ENCODE measurements around the gene ALOX5.

ALOX5 gene

GRCh38 chr10:45428611-45429510 is 54.8 kb downstream of the ALOX5 start:
- no peak overlapping the region for H3K4me3 ChIP-seq (ENCODE audit: low read depth, low read length)
- DNase-seq (ENCODE audit: low read depth): no peak
- no peak for TF ChIP-seq CTCF (IDR thresholded peaks at IDR 0.05; ENCODE audit: control insufficient read depth, extremely low read depth, insufficient read depth)

GRCh38 chr10:45429790-45430189 is 55.8 kb downstream of the ALOX5 start:
- DNase-seq (ENCODE audit: low read depth): no peak
- no peak overlapping the region for H3K4me3 ChIP-seq (ENCODE audit: low read depth, low read length)
- no peak for TF ChIP-seq CTCF (IDR thresholded peaks at IDR 0.05; ENCODE audit: control insufficient read depth, extremely low read depth, insufficient read depth)

- H3K4me3 ChIP-seq (ENCODE audit: low read depth, low read length): no peak overlapping the region
- no peak for DNase-seq (ENCODE audit: low read depth)
- no peak for TF ChIP-seq CTCF (IDR thresholded peaks at IDR 0.05; ENCODE audit: control insufficient read depth, extremely low read depth, insufficient read depth)
Observed at GRCh38 chr10:45432113-45432512, 58.1 kb downstream of the ALOX5 start.

- no peak overlapping the region for H3K4me3 ChIP-seq (ENCODE audit: low read depth, low read length)
- DNase-seq (ENCODE audit: low read depth): no peak
- TF ChIP-seq CTCF (IDR thresholded peaks at IDR 0.05; ENCODE audit: control insufficient read depth, extremely low read depth, insufficient read depth): no peak
Observed at GRCh38 chr10:45432700-45433472, 58.9 kb downstream of the ALOX5 start.

- no peak overlapping the region for H3K4me3 ChIP-seq (ENCODE audit: low read depth, low read length)
- no peak for DNase-seq (ENCODE audit: low read depth)
- no peak for TF ChIP-seq CTCF (IDR thresholded peaks at IDR 0.05; ENCODE audit: control insufficient read depth, extremely low read depth, insufficient read depth)
Observed at GRCh38 chr10:45433716-45434469, 59.9 kb downstream of the ALOX5 start.

- TF ChIP-seq CTCF (IDR thresholded peaks at IDR 0.05; ENCODE audit: control insufficient read depth, extremely low read depth, insufficient read depth): no peak
- no peak overlapping the region for H3K4me3 ChIP-seq (ENCODE audit: low read depth, low read length)
- DNase-seq (ENCODE audit: low read depth): no peak
Observed at GRCh38 chr10:45437587-45438465, 63.8 kb downstream of the ALOX5 start.

Measured in LNCaP clone FGC (cell line).